Measurements from ENCODE around the gene KLHL10.

The KLHL10 gene

GRCh38 chr17:41891135-41892020 is 53.8 kb downstream of the KLHL10 start:
- Histone ChIP-seq H4K20me1 (ENCODE audit: insufficient read depth, low read length) (no peaks in the 10 kb centered on the region), H3K27ac (ENCODE audit: low read depth, low read length, poor library complexity, severe bottlenecking) (no peak overlapping the region), H3K9me2 (ENCODE audit: low read depth, low read length) (no peaks in the 10 kb centered on the region), H3K4me2 (ENCODE audit: low read length) (no peak overlapping the region), H3K9ac (ENCODE audit: low read length) (no peak overlapping the region), H3F3A (ENCODE audit: insufficient read depth, low read length) (no peaks in the 10 kb centered on the region), H2AFZ (ENCODE audit: low read length) (no peak overlapping the region), H3K79me2 (ENCODE audit: insufficient read depth, low read length) (no peaks in the 10 kb centered on the region), H3K9me3 (ENCODE audit: low read length) (no peaks in the 10 kb centered on the region), H3K4me3 (ENCODE audit: low read depth, low read length, poor library complexity, severe bottlenecking) (no peak overlapping the region), H3K36me3 (ENCODE audit: insufficient read depth, low read length) (peaks cover 94% of the 10 kb centered on the region), H3K27me3 (ENCODE audit: insufficient read depth, low read length) (no peaks in the 10 kb centered on the region), H3K4me1 (ENCODE audit: insufficient read depth, low read length, severe bottlenecking) (no peaks in the 10 kb centered on the region)
- TF ChIP-seq EZH2 (IDR thresholded peaks at IDR 0.05; ENCODE audit: borderline replicate concordance, low read length) (no peak), CTCF (IDR thresholded peaks at IDR 0.05; ENCODE audit: low read length) (no peak)

- Histone ChIP-seq H3K36me3 (ENCODE audit: insufficient read depth, low read length) (peaks cover 94% of the 10 kb centered on the region), H3K4me2 (ENCODE audit: low read length) (no peak overlapping the region), H3K79me2 (ENCODE audit: insufficient read depth, low read length) (no peaks in the 10 kb centered on the region), H3F3A (ENCODE audit: insufficient read depth, low read length) (no peaks in the 10 kb centered on the region), H3K9ac (ENCODE audit: low read length) (no peak overlapping the region), H3K27me3 (ENCODE audit: insufficient read depth, low read length) (no peaks in the 10 kb centered on the region), H3K4me1 (ENCODE audit: insufficient read depth, low read length, severe bottlenecking) (no peaks in the 10 kb centered on the region), H2AFZ (ENCODE audit: low read length) (no peak overlapping the region), H3K27ac (ENCODE audit: low read depth, low read length, poor library complexity, severe bottlenecking) (no peak overlapping the region), H3K9me2 (ENCODE audit: low read depth, low read length) (no peaks in the 10 kb centered on the region), H3K9me3 (ENCODE audit: low read length) (no peaks in the 10 kb centered on the region), H3K4me3 (ENCODE audit: low read depth, low read length, poor library complexity, severe bottlenecking) (no peak overlapping the region), H4K20me1 (ENCODE audit: insufficient read depth, low read length) (no peaks in the 10 kb centered on the region)
- no peak for TF ChIP-seq EZH2 (IDR thresholded peaks at IDR 0.05; ENCODE audit: borderline replicate concordance, low read length)
- TF ChIP-seq CTCF (IDR thresholded peaks at IDR 0.05; ENCODE audit: low read length) = no peak
These were observed 54.4 kb downstream of the KLHL10 start for GRCh38 chr17:41892021-41892376.

- Histone ChIP-seq H3K27me3 (ENCODE audit: insufficient read depth, low read length) (no peaks in the 10 kb centered on the region), H3K9me3 (ENCODE audit: low read length) (no peaks in the 10 kb centered on the region), H2AFZ (ENCODE audit: low read length) (no peak overlapping the region), H3K4me1 (ENCODE audit: insufficient read depth, low read length, severe bottlenecking) (no peaks in the 10 kb centered on the region), H4K20me1 (ENCODE audit: insufficient read depth, low read length) (no peaks in the 10 kb centered on the region), H3K27ac (ENCODE audit: low read depth, low read length, poor library complexity, severe bottlenecking) (no peak overlapping the region), H3K36me3 (ENCODE audit: insufficient read depth, low read length) (peaks cover 94% of the 10 kb centered on the region), H3K9me2 (ENCODE audit: low read depth, low read length) (no peaks in the 10 kb centered on the region), H3K4me2 (ENCODE audit: low read length) (no peak overlapping the region), H3K4me3 (ENCODE audit: low read depth, low read length, poor library complexity, severe bottlenecking) (no peak overlapping the region), H3F3A (ENCODE audit: insufficient read depth, low read length) (no peaks in the 10 kb centered on the region), H3K9ac (ENCODE audit: low read length) (no peak overlapping the region), H3K79me2 (ENCODE audit: insufficient read depth, low read length) (no peaks in the 10 kb centered on the region)
- no peak for TF ChIP-seq CTCF (IDR thresholded peaks at IDR 0.05; ENCODE audit: low read length)
- TF ChIP-seq EZH2 (IDR thresholded peaks at IDR 0.05; ENCODE audit: borderline replicate concordance, low read length) = no peak
These were observed 55.8 kb downstream of the KLHL10 start for GRCh38 chr17:41893384-41893783.
